Measurements from ENCODE around the gene ABCA12.

Gene ABCA12

GRCh38 chr2:215098875-215099274, 39.6 kb downstream of the ABCA12 start:
- Mint-ChIP-seq H3K9me3 (peaks cover 3% of the 10 kb centered on the region), H3K36me3 (ENCODE audit: low read depth) (no peaks in the 10 kb centered on the region), H3K4me3 (no peak overlapping the region), H3K4me1 (no peaks in the 10 kb centered on the region), H3K27ac (no peak overlapping the region), H3K27me3 (no peaks in the 10 kb centered on the region)
- DNase-seq, result no peak
- no peak for ATAC-seq

DNA sequence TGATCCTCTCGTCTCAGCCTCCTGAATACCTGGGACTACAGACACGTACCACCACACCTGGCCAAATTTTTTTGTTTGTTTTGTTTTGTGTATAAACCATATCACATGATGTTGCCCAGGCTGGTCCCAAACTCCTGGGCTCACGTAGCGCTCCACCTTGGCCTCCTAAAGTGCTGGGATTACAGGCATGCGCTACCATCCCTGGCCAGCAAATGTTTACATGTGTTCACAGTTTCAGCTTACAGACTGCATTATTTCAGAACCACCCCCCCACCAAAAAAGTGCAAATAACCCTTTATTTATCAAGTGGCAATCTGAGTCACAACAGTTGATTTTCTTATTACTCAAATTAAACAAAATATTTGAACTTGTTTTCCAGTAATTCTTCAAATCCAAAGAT, 54.3 kb downstream of the ABCA12 start:
- Mint-ChIP-seq H3K4me3 (no peak overlapping the region), H3K36me3 (ENCODE audit: low read depth) (no peaks in the 10 kb centered on the region), H3K4me1 (no peaks in the 10 kb centered on the region), H3K27me3 (no peaks in the 10 kb centered on the region), H3K9me3 (no peaks in the 10 kb centered on the region), H3K27ac (no peak overlapping the region)
- DNase-seq, result no peak
- ATAC-seq, result no peak

- Mint-ChIP-seq H3K4me1 (no peaks in the 10 kb centered on the region), H3K27ac (no peak overlapping the region), H3K27me3 (peaks cover 2% of the 10 kb centered on the region), H3K36me3 (ENCODE audit: low read depth) (no peaks in the 10 kb centered on the region), H3K9me3 (no peaks in the 10 kb centered on the region), H3K4me3 (no peak overlapping the region)
- no peak for DNase-seq
- no peak for ATAC-seq
These were observed 55.3 kb downstream of the ABCA12 start for GRCh38 chr2:215083146-215083545.

GRCh38 chr2:215082446-215082845, 56.0 kb downstream of the ABCA12 start:
- Mint-ChIP-seq H3K36me3 (ENCODE audit: low read depth) (no peaks in the 10 kb centered on the region), H3K27me3 (peaks cover 2% of the 10 kb centered on the region), H3K4me1 (no peaks in the 10 kb centered on the region), H3K4me3 (no peak overlapping the region), H3K9me3 (no peaks in the 10 kb centered on the region), H3K27ac (no peak overlapping the region)
- ATAC-seq (no peak), DNase-seq (no peak)

DNA sequence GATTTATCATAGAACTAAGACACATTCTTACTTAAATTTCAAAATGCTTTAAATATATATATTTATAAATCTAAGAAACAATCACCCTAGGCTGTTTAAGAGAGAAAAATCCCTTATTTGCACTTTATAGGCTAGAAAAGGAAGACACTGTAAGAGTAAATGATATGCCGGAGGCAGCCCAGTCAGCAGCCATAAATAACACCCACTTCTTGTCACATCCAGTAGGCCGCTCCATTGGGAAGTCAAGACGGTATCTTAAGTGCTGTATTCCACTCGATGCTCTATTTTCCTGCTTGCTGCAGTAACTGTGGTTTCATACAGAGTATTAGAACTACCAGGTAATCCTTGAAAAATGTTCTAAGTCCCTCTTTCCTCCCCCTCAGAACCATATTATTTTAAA, 57.9 kb downstream of the ABCA12 start:
- H3K4me3 Mint-ChIP-seq, result no peak overlapping the region
- no peak for DNase-seq
- peaks cover 2% of the 10 kb centered on the region for H3K27me3 Mint-ChIP-seq
- no peaks in the 10 kb centered on the region for H3K36me3 Mint-ChIP-seq (ENCODE audit: low read depth)
- H3K9me3 Mint-ChIP-seq, result no peaks in the 10 kb centered on the region
- H3K27ac Mint-ChIP-seq, result no peak overlapping the region
- ATAC-seq, result no peak
- no peaks in the 10 kb centered on the region for H3K4me1 Mint-ChIP-seq

- Mint-ChIP-seq H3K4me1 (no peaks in the 10 kb centered on the region), H3K4me3 (no peak overlapping the region), H3K27me3 (peaks cover 1% of the 10 kb centered on the region), H3K27ac (no peak overlapping the region), H3K36me3 (ENCODE audit: low read depth) (no peaks in the 10 kb centered on the region), H3K9me3 (no peaks in the 10 kb centered on the region)
- ATAC-seq (no peak), DNase-seq (no peak)
These were observed 66.8 kb downstream of the ABCA12 start for GRCh38 chr2:215071676-215072075.

GRCh38 chr2:215068399-215068798, 70.0 kb downstream of the ABCA12 start:
- Mint-ChIP-seq H3K4me1 (no peaks in the 10 kb centered on the region), H3K4me3 (no peak overlapping the region), H3K27ac (no peak overlapping the region), H3K9me3 (no peaks in the 10 kb centered on the region), H3K27me3 (peaks cover 4% of the 10 kb centered on the region), H3K36me3 (ENCODE audit: low read depth) (no peaks in the 10 kb centered on the region)
- ATAC-seq (no peak), DNase-seq (no peak)

GRCh38 chr2:215066124-215066523, 72.3 kb downstream of the ABCA12 start:
- H3K9me3 Mint-ChIP-seq, result no peaks in the 10 kb centered on the region
- no peak overlapping the region for H3K27ac Mint-ChIP-seq
- peaks cover 4% of the 10 kb centered on the region for H3K27me3 Mint-ChIP-seq
- no peak overlapping the region for H3K4me3 Mint-ChIP-seq
- no peak for ATAC-seq
- H3K4me1 Mint-ChIP-seq, result no peaks in the 10 kb centered on the region
- no peak for DNase-seq
- no peaks in the 10 kb centered on the region for H3K36me3 Mint-ChIP-seq (ENCODE audit: low read depth)

- Mint-ChIP-seq H3K4me3 (no peak overlapping the region), H3K27ac (no peak overlapping the region), H3K36me3 (ENCODE audit: low read depth) (no peaks in the 10 kb centered on the region), H3K27me3 (peaks cover 2% of the 10 kb centered on the region), H3K4me1 (no peaks in the 10 kb centered on the region), H3K9me3 (no peaks in the 10 kb centered on the region)
- ATAC-seq (no peak), DNase-seq (no peak)
These were observed 74.9 kb downstream of the ABCA12 start for GRCh38 chr2:215063526-215063925.

GRCh38 chr2:215060861-215061536, 77.4 kb downstream of the ABCA12 start:
- no peaks in the 10 kb centered on the region for H3K36me3 Mint-ChIP-seq (ENCODE audit: low read depth)
- no peak for DNase-seq
- H3K4me3 Mint-ChIP-seq, result no peak overlapping the region
- H3K9me3 Mint-ChIP-seq, result no peaks in the 10 kb centered on the region
- no peak for ATAC-seq
- no peaks in the 10 kb centered on the region for H3K4me1 Mint-ChIP-seq
- H3K27me3 Mint-ChIP-seq, result peaks cover 2% of the 10 kb centered on the region
- no peak overlapping the region for H3K27ac Mint-ChIP-seq

DNA sequence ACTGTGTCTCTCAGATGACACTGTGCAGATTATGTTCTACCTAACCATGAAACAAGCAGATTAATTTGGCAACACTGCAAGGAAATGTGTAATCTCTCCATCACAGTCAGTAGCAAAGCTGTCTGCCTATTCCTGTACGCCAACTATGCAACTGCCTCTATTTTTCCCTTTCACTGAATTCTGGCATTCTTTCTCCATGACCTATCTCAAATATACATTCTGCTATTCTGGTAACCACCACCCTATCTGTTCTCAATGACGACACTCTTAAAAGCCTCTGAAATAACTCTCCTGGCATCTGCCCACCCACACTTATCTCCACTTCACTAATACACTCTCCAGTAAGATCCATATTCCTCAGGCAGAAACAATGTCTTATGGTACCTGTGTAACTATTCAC, 78.7 kb downstream of the ABCA12 start:
- DNase-seq (no peak), ATAC-seq (no peak)
- H3K4me3 Mint-ChIP-seq, result no peak overlapping the region

DNA sequence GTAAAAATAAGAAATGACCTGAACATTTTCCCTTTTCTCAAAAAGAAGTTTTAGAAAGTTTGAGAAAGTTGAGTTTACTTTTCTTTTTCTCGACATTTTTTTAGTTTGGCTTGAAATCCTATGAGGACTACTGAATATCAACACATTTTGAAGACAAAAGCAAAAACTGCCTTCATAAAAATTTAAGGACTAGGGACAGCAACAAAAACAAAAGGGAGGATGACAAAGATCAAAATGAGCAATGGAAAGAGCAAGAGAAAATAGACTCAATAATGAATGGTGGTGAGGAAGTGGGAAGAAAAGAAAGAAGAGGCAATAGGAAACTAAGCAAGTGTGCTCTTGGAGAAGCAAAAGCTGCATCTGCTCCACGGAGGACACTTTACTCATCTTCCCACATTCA, 82.5 kb downstream of the ABCA12 start:
- H3K36me3 Mint-ChIP-seq (ENCODE audit: low read depth), result no peaks in the 10 kb centered on the region
- ATAC-seq (no peak), DNase-seq (no peak)
- no peaks in the 10 kb centered on the region for H3K4me1 Mint-ChIP-seq
- no peak overlapping the region for H3K27ac Mint-ChIP-seq
- no peaks in the 10 kb centered on the region for H3K27me3 Mint-ChIP-seq
- no peaks in the 10 kb centered on the region for H3K9me3 Mint-ChIP-seq
- no peak overlapping the region for H3K4me3 Mint-ChIP-seq

More for the DNA sequence above, 78.7 kb downstream of the ABCA12 start:
- Mint-ChIP-seq H3K27me3 (peaks cover 2% of the 10 kb centered on the region), H3K9me3 (no peaks in the 10 kb centered on the region), H3K27ac (no peak overlapping the region), H3K4me1 (no peaks in the 10 kb centered on the region), H3K36me3 (ENCODE audit: low read depth) (no peaks in the 10 kb centered on the region)

- Mint-ChIP-seq H3K27me3 (no peaks in the 10 kb centered on the region), H3K9me3 (no peaks in the 10 kb centered on the region), H3K4me1 (no peaks in the 10 kb centered on the region), H3K36me3 (ENCODE audit: low read depth) (no peaks in the 10 kb centered on the region), H3K4me3 (no peak overlapping the region), H3K27ac (no peak overlapping the region)
- DNase-seq, result no peak
- no peak for ATAC-seq
These were observed 85.6 kb downstream of the ABCA12 start for GRCh38 chr2:215052810-215053209.

DNA sequence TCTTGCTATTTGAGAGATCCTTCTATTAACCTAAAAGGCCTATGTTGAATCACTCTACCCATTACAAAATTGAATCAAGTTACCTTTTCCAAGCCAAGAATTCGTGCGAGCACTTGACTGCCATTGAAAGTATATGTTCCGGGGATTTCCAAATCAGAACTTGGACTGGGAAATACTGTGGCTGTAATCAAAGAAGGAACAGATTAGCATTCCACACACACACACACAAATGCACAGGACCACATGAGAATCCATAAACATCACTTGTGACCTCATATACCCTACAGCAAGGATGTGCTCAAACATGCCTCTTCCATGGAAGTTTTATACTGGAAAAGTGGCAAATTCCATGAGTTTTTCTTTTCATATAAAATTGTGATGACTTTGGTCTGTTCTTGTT, 86.0 kb downstream of the ABCA12 start:
- H3K4me3 Mint-ChIP-seq, result no peak overlapping the region
- no peaks in the 10 kb centered on the region for H3K4me1 Mint-ChIP-seq
- no peaks in the 10 kb centered on the region for H3K27me3 Mint-ChIP-seq
- ATAC-seq, result no peak
- no peak for DNase-seq
- H3K9me3 Mint-ChIP-seq, result no peaks in the 10 kb centered on the region
- H3K27ac Mint-ChIP-seq, result no peak overlapping the region
- no peaks in the 10 kb centered on the region for H3K36me3 Mint-ChIP-seq (ENCODE audit: low read depth)

DNA sequence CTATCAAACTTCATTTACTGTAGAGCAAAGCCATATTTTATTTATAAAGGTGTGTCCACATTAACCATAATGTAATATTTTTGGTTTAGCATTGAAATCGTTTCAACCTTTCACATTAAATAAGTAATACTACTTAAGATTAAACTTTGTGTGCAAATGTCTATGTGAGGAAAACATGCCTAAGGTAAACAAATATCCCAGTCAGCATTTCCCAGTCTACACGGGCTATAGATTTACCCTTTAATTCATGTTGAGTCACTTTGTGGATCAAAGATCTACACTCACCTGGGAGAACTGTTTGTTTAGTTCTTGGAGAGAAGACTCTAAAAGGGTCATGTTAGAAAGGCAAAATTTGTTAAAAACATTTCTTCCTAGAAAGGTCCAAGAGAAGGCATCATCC, 89.1 kb downstream of the ABCA12 start:
- Mint-ChIP-seq H3K36me3 (ENCODE audit: low read depth) (no peaks in the 10 kb centered on the region), H3K4me3 (no peak overlapping the region), H3K4me1 (no peaks in the 10 kb centered on the region), H3K27ac (no peak overlapping the region), H3K27me3 (no peaks in the 10 kb centered on the region), H3K9me3 (peaks cover 4% of the 10 kb centered on the region)
- DNase-seq, result no peak
- ATAC-seq, result no peak

DNA sequence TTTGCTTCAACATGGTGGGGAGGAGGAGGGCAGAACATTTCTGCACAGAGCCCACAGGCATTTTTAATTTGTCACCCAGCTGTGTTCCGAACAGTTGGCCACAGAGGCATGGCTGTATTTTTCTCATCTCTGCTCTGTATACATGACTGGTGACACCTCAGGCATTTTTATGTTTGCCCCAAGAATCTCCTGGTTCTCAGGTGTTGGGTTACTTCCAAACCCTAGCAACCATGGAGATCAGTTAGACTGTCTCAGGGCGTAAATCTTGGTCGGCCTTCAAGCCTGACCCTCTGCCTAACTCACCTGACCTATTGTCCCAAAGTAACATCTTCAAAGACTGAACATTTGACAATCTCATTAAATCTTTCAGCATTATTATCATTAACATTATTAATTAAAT, 100.0 kb downstream of the ABCA12 start:
- DNase-seq, result no peak
- ATAC-seq, result no peak
- Mint-ChIP-seq H3K36me3 (ENCODE audit: low read depth) (no peaks in the 10 kb centered on the region), H3K9me3 (no peaks in the 10 kb centered on the region), H3K4me3 (no peak overlapping the region), H3K4me1 (no peaks in the 10 kb centered on the region), H3K27ac (no peak overlapping the region), H3K27me3 (no peaks in the 10 kb centered on the region)

Measured in activated naive CD8-positive, alpha-beta T cell treated with anti-CD3 and anti-CD28 coated beads, Interleukin-2, amount 50 U/mL, for 24 hours (primary cell).